Choroid plexus epithelial cell (primary cell): ENCODE results near the gene C19orf18.

ENCODE experiments used
- DNase-seq: peaks from one replicate; pipeline ENCODE4 v3.0.0-alpha.2; 2010; ENCODE audit warnings: low read depth
- H3K4me3 ChIP-seq: 2 replicates; pipeline ENCODE4 v1.5.1; 2011; ENCODE audit warnings: low read depth, mild to moderate bottlenecking, control low read depth, low read length, moderate library complexity
- TF ChIP-seq, protein P1 (sequence below): conservative IDR thresholded peaks from 2 replicates; pipeline ENCODE4 v1.5.1; 2011; ENCODE audit warnings: low read depth, mild to moderate bottlenecking, control low read depth, inconsistent platforms, low read length, moderate library complexity

Gene C19orf18

DNA sequence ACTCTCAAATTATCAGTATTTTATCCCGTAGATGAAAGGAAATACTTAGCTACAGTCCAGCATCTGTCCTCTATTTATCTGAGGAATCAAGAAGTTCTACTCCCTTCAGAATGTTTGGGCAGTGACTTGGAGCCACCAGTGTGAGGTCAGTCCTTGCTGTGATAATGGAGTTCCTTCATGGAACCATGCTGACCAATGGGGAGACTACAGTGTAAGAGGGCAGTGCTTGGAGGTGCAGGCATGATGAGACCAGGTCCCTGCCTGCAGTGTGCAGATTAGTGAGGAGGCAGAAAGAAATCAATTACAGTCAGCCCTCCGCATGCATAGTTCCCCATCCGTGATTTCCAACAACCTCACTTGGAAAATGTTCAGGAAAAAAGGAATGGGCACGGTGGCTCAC is at the start of gene C19orf18:
TSS of gene C19orf18 (minus strand) at position 101 of the 400 bp plus-strand sequence. CDS start 102 bp downstream, outside the sequence.
- DNase-seq, result no peak
- TF ChIP-seq, protein P1, sequence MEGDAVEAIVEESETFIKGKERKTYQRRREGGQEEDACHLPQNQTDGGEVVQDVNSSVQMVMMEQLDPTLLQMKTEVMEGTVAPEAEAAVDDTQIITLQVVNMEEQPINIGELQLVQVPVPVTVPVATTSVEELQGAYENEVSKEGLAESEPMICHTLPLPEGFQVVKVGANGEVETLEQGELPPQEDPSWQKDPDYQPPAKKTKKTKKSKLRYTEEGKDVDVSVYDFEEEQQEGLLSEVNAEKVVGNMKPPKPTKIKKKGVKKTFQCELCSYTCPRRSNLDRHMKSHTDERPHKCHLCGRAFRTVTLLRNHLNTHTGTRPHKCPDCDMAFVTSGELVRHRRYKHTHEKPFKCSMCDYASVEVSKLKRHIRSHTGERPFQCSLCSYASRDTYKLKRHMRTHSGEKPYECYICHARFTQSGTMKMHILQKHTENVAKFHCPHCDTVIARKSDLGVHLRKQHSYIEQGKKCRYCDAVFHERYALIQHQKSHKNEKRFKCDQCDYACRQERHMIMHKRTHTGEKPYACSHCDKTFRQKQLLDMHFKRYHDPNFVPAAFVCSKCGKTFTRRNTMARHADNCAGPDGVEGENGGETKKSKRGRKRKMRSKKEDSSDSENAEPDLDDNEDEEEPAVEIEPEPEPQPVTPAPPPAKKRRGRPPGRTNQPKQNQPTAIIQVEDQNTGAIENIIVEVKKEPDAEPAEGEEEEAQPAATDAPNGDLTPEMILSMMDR, result no peak
- no peak within 1 kb of the TSS for H3K4me3 ChIP-seq

DNA sequence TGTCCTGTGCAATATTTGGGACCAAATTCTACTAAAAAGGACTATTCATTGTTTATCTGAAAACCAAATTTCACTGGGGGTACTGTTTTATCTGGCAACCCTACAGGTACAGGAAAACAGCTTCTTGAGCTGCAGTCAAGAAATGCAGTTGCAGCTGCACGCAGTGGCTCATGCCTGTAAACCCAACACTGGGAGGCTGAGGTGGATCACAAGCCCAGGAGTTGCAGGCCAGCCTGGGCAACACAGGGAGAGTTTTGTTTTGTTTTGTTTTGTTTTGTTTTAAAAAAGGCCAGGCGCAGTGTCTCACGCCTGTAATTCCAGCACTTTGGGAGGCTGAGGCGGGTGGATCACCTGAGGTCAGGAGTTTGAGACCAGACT is 47.9 kb upstream of the C19orf18 start:
- H3K4me3 ChIP-seq, result no peak overlapping the region
- TF ChIP-seq, protein P1, result no peak
- DNase-seq, result no peak

DNA sequence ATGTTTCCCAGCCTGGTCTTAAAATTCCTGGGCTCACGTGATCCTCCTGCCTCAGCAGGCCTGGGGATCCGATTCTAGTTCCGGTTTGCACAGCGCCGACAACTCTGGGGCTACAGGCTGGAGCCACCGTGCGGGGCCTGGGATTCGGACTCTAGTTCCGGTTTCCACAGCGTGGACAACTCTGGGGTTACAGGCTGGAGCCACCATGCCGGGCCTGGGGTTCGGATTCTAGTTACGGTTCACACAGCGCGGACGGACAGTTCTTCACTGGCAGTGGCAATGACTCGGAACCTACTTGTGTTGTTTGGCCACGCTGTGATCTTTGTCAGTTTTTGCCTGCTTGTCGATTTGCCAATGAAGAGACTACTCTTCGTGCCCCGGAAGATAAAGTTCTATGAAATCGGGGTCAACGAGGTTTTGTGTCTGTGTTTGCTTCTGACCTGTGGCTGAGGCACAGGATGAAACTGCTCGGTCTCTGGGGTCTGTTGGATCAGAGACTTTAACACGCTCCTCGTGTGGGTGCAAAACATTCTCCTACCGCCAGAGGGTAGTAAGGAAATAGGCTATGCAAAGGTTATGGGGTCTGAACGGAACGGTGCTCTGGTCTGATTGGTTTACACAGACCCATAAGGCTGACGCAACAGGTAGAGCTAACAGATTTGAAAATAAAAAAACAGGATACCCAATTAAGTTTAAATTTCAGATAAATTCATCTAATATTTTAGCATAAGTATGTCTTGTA is 47.4 kb upstream of the C19orf18 start:
- TF ChIP-seq, protein P1, result peak; percentile 54
- H3K4me3 ChIP-seq, result no peak overlapping the region
- peak; percentile 55 for DNase-seq

DNA sequence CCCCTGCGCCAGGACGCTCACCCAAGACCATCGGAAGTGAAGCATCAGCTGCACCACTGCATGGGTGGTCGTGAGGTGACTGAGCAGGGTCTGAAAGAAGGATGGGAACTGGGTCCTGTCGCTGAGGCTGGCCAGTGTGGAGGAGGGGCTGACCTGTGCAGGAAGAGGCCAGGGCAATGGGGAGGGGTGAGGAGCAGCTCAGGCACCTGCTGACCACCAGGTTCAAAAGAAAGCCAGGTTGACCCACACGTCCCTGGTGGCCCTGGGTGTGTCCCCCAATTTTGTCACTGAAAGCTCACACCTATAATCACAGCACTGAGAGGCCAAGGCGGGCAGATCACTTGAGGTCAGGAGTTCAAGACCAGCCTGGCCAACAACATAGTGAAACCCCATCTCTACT is 45.8 kb upstream of the C19orf18 start:
- H3K4me3 ChIP-seq, result no peak overlapping the region
- TF ChIP-seq, protein P1, result no peak
- DNase-seq, result no peak

DNA sequence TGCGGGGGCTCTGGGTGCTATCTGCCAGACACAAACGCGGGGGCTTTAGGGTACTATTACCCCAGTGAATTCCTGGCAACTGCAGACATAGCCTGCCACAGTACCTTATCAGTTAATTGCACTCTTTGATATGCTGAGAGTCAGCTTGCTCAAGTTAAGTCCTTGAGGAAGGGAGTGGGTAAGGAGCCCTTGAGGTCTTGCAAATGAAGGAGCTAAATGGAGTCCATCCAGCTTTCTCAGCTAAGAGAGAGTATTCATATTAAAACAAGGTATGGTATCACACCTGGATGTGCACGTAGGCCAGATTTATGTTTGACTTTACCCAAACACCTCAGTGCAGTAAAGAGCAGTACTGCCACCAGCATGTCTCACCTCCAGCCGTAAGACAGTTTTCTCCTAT is 39.8 kb upstream of the C19orf18 start:
- TF ChIP-seq, protein P1, result no peak
- no peak for DNase-seq
- no peak overlapping the region for H3K4me3 ChIP-seq

DNA sequence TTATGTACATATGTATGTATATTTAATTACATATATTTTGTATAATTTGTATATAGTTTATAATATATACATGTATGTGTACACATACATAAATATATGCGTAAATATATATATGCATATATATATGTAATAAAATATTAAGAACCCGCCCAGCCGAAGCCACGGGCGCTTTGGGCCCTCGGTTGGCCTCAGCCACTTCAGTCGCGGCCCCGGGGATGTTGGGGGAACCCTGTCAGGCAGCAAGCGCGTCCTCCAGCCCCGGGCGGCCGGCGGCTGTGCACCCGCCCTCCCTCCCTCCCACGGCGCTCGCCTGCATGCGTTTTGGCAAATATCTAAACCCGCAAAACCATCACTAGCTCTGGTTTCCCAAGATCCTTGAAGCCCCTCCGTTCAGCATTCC is 36.2 kb upstream of the C19orf18 start:
- H3K4me3 ChIP-seq, result no peak overlapping the region
- TF ChIP-seq, protein P1, result no peak
- DNase-seq, result no peak
